ENCODE data around the gene SMIM15. TPM values are rescaled to one million over a fixed set of nuclear protein-coding genes. Genes with fewer than 3 reads are reported as not detected.
A peak's percentile ranks its signal among the peaks of the same experiment; 100 is the strongest.

SMIM15 gene
- total RNA-seq: 30.6 and 31.8 TPM in 2 replicates

GRCh38 chr5:61162010-61162831, at the start of gene SMIM15:
TSS of gene SMIM15 (minus strand) at chr5:61162468. CDS start at chr5:61160171, 2,297 bp downstream.
- peak within 1 kb of the TSS; percentile 83 for H3K4me2 ChIP-seq (ENCODE audit: insufficient read depth, low read length)
- peak within 1 kb of the TSS; percentile 96 for H2AFZ ChIP-seq (ENCODE audit: low read length)
- peak within 1 kb of the TSS; percentile 97 for H3K4me3 ChIP-seq (ENCODE audit: insufficient read depth, low read length)
- H4K20me1 ChIP-seq (ENCODE audit: insufficient read depth, low read length): no peaks in the 10 kb centered on the region
- DNase-seq (ENCODE audit: insufficient read length, low spot score, missing footprints): peak; percentile 94
- H3K36me3 ChIP-seq (ENCODE audit: insufficient read depth, low read length): peaks cover 17% of the 10 kb centered on the region
- H3K79me2 ChIP-seq (ENCODE audit: insufficient read depth, low read length): peaks cover 62% of the 10 kb centered on the region
- no peak for TF ChIP-seq CTCF (IDR thresholded peaks at IDR 0.05; ENCODE audit: extremely low read depth, low read depth, low read length)
- no peaks in the 10 kb centered on the region for H3K9me3 ChIP-seq (ENCODE audit: low read depth, low read length)
- no peaks in the 10 kb centered on the region for H3K27me3 ChIP-seq (ENCODE audit: insufficient read depth, low read length)
- peaks cover 20% of the 10 kb centered on the region for H3K4me1 ChIP-seq (ENCODE audit: insufficient read depth, low read length)
- peak within 1 kb of the TSS; percentile 93 for H3K27ac ChIP-seq (ENCODE audit: low read depth, low read length)

- no peak for TF ChIP-seq CTCF (IDR thresholded peaks at IDR 0.05; ENCODE audit: extremely low read depth, low read depth, low read length)
- peak; percentile 35 for DNase-seq (ENCODE audit: insufficient read length, low spot score, missing footprints)
These were observed 45.6 kb upstream of the SMIM15 start for GRCh38 chr5:61207884-61208283.

GRCh38 chr5:61205013-61205412, 42.7 kb upstream of the SMIM15 start:
- no peaks in the 10 kb centered on the region for H3K27me3 ChIP-seq (ENCODE audit: insufficient read depth, low read length)
- TF ChIP-seq CTCF (IDR thresholded peaks at IDR 0.05; ENCODE audit: extremely low read depth, low read depth, low read length): no peak
- no peak overlapping the region for H3K4me3 ChIP-seq (ENCODE audit: insufficient read depth, low read length)
- H3K79me2 ChIP-seq (ENCODE audit: insufficient read depth, low read length): no peaks in the 10 kb centered on the region
- peaks cover 24% of the 10 kb centered on the region for H3K4me1 ChIP-seq (ENCODE audit: insufficient read depth, low read length)
- no peaks in the 10 kb centered on the region for H4K20me1 ChIP-seq (ENCODE audit: insufficient read depth, low read length)
- no peak overlapping the region for H3K4me2 ChIP-seq (ENCODE audit: insufficient read depth, low read length)
- DNase-seq (ENCODE audit: insufficient read length, low spot score, missing footprints): no peak
- H3K36me3 ChIP-seq (ENCODE audit: insufficient read depth, low read length): no peaks in the 10 kb centered on the region
- no peak overlapping the region for H3K27ac ChIP-seq (ENCODE audit: low read depth, low read length)
- no peaks in the 10 kb centered on the region for H3K9me3 ChIP-seq (ENCODE audit: low read depth, low read length)
- H2AFZ ChIP-seq (ENCODE audit: low read length): no peak overlapping the region

More at GRCh38 chr5:61207884-61208283, 45.6 kb upstream of the SMIM15 start:
- Histone ChIP-seq H4K20me1 (ENCODE audit: insufficient read depth, low read length) (no peaks in the 10 kb centered on the region), H3K27me3 (ENCODE audit: insufficient read depth, low read length) (no peaks in the 10 kb centered on the region), H3K36me3 (ENCODE audit: insufficient read depth, low read length) (no peaks in the 10 kb centered on the region), H3K4me2 (ENCODE audit: insufficient read depth, low read length) (no peak overlapping the region), H3K79me2 (ENCODE audit: insufficient read depth, low read length) (no peaks in the 10 kb centered on the region), H2AFZ (ENCODE audit: low read length) (no peak overlapping the region), H3K4me1 (ENCODE audit: insufficient read depth, low read length) (peaks cover 3% of the 10 kb centered on the region), H3K27ac (ENCODE audit: low read depth, low read length) (no peak overlapping the region), H3K4me3 (ENCODE audit: insufficient read depth, low read length) (no peak overlapping the region), H3K9me3 (ENCODE audit: low read depth, low read length) (no peaks in the 10 kb centered on the region)

- Histone ChIP-seq H3K27me3 (ENCODE audit: insufficient read depth, low read length) (no peaks in the 10 kb centered on the region), H2AFZ (ENCODE audit: low read length) (no peak overlapping the region), H3K36me3 (ENCODE audit: insufficient read depth, low read length) (no peaks in the 10 kb centered on the region), H3K4me3 (ENCODE audit: insufficient read depth, low read length) (no peak overlapping the region), H3K79me2 (ENCODE audit: insufficient read depth, low read length) (no peaks in the 10 kb centered on the region), H4K20me1 (ENCODE audit: insufficient read depth, low read length) (no peaks in the 10 kb centered on the region), H3K4me1 (ENCODE audit: insufficient read depth, low read length) (peaks cover 24% of the 10 kb centered on the region), H3K27ac (ENCODE audit: low read depth, low read length) (peak overlapping the region; percentile 78), H3K9me3 (ENCODE audit: low read depth, low read length) (no peaks in the 10 kb centered on the region), H3K4me2 (ENCODE audit: insufficient read depth, low read length) (peak overlapping the region; percentile 9)
- peak; percentile 87 for DNase-seq (ENCODE audit: insufficient read length, low spot score, missing footprints)
- TF ChIP-seq CTCF (IDR thresholded peaks at IDR 0.05; ENCODE audit: extremely low read depth, low read depth, low read length): no peak
These were observed 39.9 kb upstream of the SMIM15 start for GRCh38 chr5:61202213-61202612.

Measured in osteoblast (primary cell).